Measurements from ENCODE around the gene SIPA1L3.

SIPA1L3 gene

DNA sequence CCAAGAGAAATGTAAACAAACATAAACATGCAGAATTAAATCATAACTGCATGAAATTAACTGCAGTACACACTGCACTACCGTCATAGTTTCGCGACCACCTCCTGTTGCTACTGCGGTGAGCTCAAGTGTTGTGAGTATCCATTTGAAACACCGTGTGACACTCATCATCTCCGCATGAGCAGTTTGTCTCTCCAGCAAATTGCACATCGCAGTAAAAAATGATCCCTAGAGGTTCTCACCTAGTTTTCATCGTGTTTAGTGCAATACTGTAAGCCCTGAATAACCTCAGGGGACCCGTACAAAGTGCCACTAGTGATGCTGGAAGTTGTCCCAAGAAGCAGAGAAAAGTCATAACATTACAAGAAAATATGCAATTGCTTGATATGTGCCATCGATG, 169.3 kb downstream of the SIPA1L3 start:
- DNase-seq: no peak

DNA sequence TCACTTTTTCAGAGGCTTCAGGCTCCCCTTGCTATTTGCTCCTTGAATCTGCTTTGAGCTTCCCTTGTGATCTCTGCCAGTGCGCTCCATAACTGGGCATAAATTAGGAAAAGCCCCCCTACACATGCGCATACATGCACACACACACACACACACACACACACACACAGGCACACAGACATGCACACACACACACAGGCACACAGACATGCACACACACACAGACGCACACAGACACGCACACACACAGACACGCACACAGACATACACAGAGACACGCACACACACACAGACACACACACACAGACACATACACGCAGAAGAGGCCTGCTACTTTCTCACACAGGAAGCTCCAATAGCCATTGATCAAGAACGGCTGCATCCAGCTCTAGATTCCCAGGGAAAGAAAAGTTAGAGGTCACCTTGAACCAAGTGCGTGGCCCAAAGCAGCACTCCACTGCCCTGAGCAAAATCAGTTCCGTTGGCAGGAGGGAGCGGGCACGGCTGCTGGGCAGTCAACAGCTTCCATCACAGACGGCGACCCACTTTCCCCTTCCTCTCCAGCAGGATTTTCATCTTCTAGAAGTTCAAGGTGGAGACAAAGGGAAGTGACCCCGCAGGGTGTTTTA, 171.4 kb downstream of the SIPA1L3 start:
- DNase-seq: no peak

DNA sequence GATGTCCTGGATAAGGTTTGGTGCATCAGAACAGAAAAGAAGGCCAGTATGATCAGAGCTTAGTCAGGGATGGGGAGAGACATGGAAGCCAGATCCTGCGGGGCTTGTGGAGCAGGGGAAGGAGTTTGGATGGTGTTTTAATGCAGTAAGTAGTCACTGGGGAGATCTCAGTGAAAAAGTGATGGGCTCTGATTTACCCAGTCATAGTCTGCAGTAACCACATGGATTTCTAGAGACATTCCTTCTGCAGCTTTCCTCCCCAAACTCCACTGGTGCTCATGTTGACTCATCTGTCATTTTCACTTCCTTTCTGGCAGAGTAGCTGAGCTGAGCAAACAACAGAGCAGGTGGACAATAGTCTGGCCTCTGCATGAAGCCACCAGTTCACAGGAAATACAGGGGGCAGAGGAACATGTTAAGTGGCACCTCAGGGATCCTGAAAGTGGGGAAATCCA, 172.9 kb downstream of the SIPA1L3 start:
- DNase-seq: peak; percentile 69

DNA sequence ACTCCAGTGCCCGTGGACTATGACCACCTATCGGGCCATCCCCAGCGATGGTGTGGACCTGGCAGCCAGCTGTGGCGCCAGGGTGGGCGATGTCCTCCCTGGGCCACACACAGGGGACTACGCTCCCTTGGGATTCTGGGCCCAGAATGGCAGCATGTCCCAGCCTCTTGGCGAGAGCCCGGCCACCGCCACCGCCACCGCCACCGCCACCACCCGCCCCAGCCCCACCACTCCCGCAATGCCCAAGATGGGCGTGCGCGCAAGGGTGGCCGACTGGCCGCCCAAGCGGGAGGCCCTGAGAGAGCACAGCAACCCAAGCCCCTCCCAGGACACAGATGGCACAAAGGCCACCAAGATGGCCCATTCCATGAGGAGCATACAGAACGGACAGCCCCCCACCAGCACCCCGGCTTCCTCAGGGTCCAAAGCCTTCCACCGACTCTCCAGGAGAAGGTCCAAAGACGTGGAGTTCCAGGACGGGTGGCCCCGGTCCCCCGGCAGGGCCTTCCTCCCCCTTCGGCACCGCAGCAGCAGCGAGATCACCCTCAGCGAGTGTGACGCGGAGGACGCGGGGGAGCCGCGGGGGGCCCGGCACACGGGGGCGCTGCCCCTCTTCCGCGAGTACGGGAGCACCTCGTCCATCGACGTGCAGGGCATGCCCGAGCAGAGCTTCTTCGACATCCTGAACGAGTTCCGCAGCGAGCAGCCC, 174.7 kb downstream of the SIPA1L3 start:
- DNase-seq: no peak

DNA sequence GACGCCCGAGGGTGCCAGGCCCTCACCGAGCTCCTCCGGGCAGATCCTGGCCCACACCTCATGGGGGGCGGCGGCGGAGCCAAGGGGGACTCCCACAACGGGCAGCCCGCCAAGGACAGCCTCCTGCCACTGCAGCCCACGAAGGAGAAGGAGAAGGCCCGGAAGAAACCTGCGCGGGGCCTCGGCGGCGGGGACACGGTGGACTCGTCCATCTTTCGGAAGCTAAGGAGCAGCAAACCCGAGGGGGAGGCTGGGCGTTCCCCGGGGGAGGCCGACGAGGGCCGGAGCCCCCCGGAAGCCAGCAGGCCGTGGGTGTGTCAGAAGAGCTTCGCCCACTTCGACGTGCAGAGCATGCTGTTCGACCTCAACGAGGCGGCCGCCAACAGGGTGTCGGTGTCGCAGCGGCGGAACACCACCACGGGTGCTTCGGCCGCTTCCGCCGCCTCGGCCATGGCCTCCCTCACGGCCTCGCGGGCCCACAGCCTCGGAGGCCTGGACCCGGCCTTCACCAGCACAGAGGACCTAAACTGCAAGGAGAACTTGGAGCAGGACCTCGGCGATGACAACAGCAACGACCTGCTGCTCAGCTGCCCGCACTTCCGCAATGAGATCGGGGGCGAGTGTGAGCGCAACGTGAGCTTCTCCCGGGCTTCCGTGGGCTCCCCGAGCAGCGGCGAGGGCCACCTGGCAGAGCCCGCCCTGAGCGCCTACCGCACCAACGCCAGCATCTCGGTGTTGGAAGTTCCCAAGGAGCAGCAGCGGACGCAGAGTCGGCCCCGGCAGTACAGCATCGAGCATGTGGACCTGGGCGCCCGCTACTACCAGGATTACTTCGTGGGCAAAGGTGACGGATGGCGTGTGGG, 175.5 kb downstream of the SIPA1L3 start:
- DNase-seq: no peak

DNA sequence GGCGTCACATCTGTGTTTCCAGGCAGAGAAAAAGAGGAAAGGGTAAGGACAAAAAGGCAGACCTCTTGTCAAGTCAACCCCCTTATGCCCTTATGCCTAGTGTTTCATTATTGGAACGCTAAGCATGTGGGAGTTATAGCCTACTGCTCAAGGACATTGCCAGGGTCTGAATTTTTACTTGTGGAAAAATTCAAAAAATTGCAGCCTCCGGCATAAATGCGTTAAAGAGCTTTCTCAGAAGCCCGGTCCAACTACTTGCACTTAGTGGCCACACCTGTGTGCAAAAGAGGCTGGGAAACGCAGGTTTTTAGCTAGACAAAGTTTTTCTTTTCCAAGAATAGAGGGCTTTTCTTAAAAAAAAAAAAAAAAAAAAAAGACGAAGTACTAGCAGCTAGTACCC, 177.2 kb downstream of the SIPA1L3 start:
- no peak for DNase-seq

DNA sequence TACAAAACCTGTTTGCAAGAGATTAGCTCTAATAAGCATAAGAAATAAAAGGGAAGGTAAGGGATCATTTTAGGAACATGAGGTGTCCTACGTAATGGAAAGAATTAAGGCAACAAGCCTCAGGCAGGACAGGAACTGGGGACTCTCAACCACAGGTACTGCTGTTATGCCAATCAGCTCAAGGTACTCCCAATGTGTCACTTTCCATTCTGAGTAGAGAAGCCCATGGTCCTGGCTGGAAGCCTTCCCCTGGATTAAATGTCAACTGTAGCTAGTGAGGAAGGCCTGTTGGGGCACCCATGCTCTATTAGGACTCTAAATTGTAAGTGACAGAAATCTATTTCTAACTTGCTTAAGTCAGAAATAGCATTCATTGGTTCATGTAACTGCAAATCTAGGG, 182.4 kb downstream of the SIPA1L3 start:
- DNase-seq: no peak

DNA sequence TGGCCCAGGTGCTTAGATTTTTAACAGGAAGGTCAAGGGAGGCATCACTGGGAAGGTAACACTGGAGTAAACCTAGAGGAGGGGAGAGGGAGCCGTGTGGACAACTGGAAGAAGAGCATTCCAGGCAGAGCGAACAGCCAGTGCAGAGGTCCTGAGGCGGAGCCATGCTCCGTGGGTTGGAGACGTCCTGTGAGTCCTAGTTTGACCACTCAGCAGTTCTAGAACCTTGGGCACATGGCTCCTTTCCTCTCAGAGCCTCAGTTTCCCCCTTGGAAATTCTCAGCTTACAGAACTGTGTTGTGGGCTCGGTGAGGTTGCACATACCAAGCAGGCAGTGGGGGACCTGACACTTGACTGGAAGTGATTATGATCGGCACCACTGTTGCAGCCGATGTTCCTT, 186.1 kb downstream of the SIPA1L3 start:
- DNase-seq: no peak

DNA sequence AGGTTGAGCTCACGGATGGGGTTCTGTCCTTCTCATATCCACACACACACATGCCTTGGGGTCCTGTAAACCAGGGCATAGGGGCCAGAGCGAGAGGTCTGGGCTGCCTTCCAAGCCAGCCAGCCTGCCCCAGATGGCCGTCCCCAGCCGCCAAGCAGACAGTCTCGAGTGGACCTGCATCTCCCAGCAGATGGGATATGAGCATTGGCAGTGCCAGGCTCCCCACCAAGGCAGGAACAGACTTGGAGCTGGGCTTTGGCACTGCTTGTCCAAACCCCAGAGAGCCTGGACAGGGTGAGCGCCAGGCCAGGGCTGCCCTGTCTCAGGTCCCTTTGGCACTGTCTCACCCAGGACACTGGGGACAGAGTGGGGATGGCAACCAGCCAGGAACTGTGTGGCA, 186.6 kb downstream of the SIPA1L3 start:
- DNase-seq: no peak

DNA sequence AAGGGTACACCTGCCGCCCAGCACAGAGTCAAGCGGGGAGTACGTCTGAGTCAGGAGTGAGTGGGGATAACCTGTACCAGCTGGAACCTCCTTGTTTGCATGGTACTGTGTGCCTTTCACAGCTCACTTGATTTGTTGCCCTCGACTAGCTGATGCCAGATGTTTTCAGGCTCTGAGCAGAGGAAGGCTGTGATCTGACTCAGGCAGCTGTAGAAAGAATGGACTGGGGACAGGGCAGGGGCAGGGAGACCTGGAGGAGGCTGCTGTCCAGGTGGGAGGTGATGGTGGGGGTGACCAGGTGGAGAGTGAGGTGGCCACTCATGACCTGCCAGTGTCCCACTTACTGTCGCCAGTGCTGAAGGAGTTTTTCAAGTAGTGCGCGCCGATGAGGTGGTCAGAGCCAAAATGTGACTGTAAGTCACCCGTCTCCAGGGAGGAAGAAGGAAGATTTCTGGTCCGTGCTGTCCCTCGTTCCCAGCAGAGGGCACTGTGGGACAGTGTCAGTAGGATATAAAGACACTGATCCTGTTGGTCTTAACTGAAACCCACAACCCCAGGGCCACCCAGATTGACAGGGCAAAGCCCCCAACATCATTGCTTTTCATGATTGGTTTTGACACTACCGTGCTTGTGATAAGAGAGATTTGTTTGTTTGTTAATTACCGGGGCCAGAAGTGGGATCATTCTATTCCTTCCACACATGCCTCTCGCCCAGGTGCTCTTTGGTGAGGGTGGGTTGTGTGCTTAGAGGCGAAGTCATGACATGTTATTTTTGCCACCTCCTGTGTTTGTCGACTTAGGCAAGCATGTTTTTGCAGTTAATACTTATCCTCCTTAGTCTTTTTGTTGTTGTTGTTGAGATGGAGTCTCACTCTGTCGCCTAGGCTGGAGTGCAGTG, 188.7 kb downstream of the SIPA1L3 start:
- peak; percentile 64 for DNase-seq

DNA sequence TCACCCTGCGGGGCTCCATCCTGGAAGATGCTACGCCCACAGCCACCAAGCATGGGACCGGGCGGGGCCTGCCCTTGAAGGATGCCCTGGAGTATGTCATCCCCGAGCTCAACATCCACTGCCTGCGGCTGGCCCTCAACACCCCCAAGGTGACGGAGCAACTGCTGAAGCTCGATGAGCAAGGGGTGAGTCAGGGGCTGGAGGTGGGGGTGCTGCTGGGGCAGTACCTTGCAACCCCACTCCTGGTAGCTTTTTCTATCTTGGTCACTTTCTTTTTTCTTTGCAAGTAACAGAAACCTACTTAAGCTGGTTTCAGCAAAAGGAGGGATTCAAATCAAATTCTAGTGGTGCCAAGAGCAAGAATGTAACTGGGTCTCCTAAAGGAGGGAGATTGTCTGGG, 193.0 kb downstream of the SIPA1L3 start:
- DNase-seq: no peak

DNA sequence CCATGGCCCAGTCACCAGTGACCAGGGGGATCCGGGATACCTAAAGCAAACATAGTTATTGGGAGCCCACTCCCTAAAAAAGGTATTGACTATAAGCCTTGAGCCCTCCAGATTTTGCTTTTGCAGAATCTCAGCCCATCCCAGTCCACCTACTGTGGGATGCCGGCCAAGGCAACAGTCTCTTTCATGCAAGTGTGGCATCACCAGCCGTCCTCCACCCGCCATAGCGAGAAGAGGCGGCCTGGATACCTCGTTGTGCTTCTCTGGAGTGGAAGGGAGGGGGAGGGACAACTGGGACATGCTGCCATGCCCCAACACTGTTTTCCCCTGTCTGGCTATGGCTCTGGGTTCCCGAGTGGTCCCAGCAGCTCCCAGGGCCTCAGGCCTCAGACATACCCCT, 193.6 kb downstream of the SIPA1L3 start:
- no peak for DNase-seq

DNA sequence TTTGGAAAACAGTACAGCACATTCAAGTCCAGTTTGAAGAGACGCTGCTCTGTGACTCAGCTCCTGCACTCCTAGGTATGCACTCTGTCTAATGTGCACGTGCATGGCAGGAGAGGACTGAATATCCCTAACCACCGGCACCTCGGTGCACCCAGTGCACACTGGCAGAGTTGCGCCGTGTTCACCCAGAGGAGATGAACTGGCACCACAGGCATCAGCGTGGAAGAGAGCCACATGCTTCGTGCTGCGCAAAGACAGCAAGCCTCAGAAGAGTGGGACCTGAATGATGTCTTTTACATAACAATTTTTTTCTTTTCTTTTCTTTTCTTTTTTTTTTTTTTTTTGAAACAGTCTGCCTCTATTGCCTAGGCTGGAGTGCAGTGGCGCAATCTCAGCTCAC, 194.7 kb downstream of the SIPA1L3 start:
- DNase-seq: no peak

DNA sequence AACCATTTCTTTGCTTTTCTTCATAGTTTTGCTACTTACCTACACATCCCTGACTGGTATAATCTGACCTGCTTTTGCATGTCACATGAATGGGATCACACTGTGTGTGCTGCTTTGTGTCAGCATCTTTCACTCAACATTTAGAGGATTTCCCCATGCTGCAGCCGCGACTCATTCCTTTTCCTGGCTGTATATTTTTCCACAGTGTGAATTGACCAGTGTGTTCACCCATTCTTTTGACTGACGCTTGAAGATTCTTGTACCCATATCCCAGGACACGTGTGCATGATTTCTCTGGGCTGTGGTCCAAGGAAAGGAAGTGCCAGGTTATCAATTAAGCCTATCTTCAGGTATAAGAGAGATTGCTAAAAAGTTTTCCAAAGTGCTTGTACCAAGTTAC, 198.6 kb downstream of the SIPA1L3 start:
- DNase-seq: no peak

DNA sequence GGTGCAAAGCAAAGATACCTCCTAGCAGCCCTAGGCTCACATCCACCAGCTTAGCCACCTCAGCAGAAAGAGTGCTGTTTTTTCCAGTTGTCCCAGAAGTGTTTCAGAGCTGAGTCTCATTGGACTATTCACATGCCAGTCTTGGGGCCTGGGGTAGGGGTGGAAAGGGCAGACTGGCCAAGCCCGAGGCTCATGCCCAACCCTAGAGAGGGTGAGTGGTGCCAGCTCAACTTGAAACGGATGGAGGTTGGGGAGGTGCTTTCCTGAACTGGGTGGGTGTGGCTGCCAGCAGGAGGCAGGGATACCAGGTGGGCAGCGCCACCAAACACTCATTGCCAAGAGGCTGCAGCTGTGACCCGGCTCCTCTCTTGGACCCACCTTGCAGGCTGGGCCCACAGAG, 200.1 kb downstream of the SIPA1L3 start:
- DNase-seq: no peak

DNA sequence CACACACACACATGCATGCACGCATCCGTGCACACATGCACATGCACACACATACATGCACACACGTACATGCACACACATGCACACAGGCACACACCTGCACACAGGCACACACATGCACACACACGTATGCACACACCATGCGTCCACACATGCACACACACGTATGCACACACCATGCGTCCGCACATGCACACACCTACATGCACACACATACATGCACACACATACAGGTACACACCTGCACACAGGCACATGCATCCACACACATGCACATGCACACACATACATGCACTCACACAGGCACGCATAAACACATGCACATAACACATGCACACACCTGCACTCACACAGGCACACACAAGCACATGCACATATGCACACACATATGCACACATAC, 204.9 kb downstream of the SIPA1L3 start:
- no peak for DNase-seq

DNA sequence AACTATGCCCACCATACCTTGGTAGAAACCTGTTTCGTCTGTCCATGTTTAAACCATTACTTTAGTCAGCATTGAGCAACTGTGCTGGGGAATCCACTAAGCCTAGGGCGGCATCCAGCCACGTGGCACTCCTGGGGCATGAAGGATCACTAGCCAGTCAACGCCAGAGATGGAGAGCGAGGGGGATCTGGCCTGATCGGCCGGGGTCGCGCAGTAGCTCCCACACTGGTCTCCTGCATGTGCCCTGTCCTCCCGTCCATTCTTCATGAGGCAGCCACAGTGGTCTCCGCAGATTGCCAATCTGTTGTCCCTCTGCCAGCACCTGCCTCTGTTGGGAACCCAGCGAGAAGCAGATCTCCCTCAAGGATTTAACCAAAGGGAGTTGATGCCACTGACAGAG, 207.6 kb downstream of the SIPA1L3 start:
- no peak for DNase-seq

DNA sequence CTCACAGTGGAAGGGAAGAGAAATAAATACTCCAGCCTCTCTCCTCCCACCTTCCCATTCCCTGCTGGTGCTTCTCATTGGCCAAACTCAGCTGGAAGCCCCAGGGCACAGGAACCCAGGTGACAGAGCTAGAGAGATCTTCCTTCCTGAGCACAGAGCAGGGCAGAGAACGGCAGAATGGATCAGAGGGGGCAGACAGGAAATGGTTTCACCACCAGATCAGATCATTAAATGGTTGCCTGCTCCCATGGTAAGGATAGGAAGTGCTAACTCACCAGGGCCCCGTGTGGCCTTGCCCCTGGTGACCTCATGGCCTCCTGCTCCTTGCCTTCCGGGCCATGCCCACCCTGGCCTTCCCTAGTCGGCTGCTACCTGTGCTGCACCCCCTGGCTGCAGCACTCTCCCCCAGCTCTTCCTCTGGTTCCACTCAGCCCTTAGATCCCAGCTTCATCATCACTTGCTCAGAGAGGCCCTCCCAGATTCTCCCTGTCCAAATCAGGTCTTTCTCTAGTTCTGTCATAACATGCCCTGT, 208.3 kb downstream of the SIPA1L3 start:
- no peak for DNase-seq

DNA sequence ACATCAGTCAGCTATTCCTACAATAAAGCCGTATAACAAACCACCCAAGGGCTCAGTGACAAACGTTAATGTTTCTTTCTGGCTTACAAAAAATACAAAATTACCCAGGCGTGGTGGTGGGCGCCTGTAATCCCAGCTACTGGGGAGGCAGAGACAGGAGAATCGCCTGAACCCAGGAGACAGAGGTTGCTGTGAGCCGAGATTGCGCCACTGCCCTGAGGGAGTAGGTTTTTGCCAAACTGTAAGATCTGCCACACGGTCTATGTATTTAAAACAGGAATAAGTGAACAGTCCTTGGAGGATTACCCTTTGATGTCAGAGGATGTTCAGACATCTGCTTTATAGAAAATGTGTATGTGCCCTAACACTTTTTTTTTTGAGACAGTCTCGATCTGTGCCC, 211.2 kb downstream of the SIPA1L3 start:
- DNase-seq: no peak

DNA sequence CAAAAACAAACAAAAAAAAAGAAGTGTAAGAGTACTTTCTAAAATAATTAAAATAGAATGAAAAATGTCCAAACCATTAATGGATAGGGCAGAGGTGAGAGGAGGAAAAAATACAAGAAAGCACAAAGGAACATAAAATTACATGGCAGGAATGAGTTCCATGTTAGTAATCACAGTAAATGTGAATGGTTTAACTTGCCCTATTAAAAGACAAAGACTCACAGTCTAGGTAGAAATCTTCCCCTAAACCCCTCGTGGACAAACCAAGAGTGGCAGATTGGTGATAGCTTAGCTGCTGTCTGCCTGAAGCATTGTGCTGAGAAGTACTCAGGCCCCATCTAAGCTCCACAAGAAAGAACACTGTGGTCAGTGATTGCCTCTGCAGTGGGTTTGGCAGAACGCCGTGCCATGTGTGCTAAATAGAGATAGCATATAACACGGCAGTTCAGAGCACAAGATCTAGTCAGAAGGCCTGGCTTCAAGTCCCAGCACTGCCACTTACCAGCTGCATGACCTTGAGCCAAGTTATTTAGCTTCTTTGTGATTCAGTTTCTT, 213.5 kb downstream of the SIPA1L3 start:
- DNase-seq: no peak

DNA sequence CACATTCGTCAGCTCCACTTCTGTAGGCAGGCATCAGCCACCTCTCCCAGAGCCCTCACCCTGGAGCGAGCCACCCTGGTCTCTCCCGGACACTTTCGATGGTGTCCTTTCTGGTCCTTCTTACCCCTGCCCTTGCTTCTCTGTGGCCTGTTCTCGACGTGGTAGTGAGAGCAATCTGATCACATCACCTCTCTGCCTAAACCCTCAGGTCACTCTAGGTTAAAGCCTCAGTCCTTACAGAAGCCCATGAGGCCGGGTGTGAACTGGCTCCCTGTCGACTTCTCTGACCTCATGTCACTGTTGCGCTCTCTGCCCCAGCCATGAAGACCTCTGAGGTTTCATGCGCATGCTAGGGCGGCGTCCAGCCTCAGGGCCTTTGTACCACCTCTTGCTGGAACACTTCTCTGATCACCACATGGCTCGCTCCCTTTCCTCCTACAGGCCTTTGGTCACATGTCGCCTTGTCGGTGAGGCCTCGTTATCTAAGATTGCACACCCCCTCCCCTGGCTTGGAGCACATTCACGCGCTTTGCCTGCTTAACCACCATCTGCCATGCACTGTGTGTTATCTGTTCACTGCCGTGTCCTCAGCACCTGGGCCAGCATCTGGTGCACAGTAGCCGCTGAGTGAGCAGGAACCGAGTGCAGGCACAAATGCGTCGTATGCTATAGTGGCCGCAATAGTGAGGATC, 215.5 kb downstream of the SIPA1L3 start:
- DNase-seq: no peak

DNA sequence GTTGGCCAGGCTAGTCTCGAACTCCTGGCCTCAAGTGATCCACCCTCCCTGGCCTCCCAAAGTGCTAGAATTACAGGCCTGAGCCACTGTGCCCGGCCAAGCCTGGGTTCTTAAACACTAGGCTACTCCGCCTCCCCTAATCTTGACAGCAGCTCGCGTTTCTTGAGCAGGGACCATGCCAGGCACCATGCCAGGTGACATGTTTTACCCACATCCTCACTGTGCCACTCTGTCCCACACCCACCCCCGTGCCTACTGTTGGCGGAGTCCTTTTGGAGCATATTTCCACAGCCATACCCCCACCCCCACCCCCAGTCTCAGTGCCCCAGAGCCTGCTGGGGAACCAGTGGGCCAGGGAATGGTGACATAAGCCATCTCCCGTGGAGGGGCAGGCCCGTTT, 218.2 kb downstream of the SIPA1L3 start:
- no peak for DNase-seq
